GM20000 (cell line): Measurements from ENCODE around the gene EDN2.

Experiments used
- DNase-seq: peaks from one replicate; pipeline ENCODE4 v3.0.0; 2012; ENCODE audit warnings: low spot score
- TF ChIP-seq, protein P1 (sequence below): IDR thresholded peaks from 2 replicates; pipeline ENCODE4 v1.5.1; 2012; ENCODE audit warnings: mild to moderate bottlenecking, control low read depth; ENCODE audit errors: extremely low read depth, missing control alignments

Gene EDN2

DNA sequence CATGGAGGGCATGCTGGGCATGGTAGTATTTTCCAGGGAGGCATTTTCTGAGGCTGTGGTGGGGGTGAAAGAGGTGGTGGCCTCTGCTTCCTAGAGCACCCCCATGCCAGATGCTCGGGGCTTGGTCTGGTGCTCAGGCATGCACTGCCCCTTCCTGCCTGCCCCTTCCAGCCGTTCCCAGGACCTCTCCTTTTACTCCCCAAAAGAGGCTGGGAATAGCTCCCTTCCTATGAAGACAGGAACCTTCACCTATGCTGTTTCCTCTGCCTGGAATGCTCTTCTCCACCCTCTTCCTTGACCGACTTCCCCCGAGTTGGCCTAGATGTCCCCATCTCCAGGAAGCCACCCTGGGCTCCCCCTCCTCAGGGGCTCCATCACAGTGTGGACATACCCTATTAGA, 9.1 kb downstream of the EDN2 start:
- no peak for DNase-seq
- TF ChIP-seq, protein P1, sequence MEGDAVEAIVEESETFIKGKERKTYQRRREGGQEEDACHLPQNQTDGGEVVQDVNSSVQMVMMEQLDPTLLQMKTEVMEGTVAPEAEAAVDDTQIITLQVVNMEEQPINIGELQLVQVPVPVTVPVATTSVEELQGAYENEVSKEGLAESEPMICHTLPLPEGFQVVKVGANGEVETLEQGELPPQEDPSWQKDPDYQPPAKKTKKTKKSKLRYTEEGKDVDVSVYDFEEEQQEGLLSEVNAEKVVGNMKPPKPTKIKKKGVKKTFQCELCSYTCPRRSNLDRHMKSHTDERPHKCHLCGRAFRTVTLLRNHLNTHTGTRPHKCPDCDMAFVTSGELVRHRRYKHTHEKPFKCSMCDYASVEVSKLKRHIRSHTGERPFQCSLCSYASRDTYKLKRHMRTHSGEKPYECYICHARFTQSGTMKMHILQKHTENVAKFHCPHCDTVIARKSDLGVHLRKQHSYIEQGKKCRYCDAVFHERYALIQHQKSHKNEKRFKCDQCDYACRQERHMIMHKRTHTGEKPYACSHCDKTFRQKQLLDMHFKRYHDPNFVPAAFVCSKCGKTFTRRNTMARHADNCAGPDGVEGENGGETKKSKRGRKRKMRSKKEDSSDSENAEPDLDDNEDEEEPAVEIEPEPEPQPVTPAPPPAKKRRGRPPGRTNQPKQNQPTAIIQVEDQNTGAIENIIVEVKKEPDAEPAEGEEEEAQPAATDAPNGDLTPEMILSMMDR = no peak

DNA sequence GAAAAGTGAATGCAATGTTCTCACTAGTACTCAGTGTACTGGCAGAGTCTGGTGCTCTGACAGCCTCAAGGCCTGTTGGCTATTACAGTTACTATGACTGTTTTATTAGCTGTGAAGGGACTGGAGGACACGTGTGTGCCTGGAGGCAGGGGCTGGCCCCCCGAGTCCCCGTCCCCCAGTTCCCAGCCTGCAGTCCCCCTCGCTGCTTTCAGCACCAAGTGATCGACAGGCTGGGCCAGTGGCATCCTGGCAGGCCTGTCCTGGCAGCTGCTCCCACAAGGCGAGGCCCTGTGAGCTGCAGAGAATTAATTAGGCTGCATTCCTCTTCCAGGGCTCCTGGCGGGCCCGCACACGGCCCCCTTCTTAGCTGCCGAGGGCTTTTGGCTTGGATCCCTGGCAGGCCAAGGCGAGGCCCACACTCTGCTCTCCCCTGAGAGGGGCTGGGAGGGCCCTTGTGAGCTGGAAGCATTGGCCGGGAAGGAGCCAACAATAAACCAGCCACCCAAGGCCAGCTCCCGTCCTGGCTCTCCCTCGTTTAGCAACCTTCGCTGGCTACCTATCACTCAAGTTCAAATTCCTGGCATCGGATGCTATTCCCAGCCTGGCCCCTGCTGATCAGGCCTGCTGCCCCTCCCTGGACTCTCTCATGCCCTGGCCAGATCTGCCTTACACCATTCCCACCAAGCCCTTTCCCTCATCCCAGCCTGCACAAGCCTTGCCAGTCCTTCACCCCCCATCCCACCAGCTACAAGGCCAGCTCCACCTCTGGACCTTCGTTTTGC, 9.8 kb downstream of the EDN2 start:
- TF ChIP-seq, protein P1 = no peak
- no peak for DNase-seq

DNA sequence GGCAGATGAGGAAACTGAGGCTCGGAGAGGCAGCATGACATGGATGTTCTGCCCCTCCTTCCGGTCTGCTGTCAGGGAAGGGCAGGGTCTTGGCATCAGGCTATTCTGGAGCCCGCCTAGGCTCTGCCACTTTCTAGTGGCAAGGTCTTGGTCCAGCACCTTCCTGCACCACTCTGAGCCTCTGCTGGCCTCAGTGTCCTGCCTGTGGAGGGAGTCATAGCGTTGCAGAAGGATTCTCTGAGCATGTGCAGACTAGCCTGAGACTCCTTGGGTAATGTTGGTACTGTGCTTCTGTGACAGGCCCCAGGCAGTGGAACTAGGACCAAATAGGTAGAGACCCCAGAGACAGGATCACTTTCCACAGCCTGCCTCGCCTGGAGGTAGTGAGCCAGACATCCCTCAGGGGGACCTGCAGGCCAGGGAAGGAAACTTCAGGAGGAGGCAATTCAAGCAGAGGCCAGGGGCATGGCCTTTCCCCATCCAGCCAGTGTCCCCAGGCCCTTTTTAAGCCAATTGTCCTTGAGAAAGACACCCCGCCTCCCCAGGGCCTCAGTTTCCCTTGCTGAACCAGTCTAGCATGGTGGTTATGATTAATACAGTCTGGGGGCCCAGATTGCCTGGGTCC, 10.6 kb downstream of the EDN2 start:
- TF ChIP-seq, protein P1 = no peak
- DNase-seq = no peak

DNA sequence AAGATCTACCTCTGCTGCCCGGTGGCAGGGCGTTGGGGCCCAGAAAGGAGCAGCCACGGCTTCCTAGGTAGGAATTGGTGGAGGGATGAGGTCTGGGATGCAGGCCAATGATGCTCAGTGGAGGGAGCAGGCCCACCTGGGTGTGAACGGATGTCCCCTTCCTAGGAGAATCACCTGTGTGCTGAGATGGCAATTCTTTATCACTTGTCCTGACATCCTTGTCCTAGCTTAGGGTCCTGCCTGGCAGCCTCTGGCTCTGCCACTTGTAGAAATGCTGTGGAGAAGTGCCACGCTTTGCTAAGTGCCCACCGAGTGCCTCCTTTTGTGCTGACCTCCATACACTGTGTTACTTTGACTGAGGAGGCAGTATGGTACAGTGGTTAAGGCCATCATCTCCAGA, 12.8 kb downstream of the EDN2 start:
- TF ChIP-seq, protein P1 = no peak
- no peak for DNase-seq

DNA sequence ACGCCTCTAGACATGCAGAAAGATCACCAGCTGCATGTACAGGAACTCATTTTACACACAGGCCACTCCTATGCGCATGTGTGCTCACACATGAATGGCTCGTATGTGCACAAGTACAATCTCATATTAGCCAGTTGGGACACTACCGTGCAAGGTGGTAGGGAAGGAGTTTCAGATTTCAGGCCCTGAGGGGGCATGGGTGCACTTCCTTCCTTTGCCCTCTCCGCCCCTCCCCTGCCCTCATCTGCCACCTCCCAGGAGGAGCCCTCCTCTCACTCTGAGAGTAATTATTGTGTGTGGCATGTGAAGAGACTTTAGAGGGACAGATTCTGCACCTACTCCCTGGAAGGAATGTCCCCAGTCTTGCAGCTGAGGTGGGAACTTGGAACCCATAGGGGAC, 14.8 kb downstream of the EDN2 start:
- DNase-seq = no peak
- TF ChIP-seq, protein P1 = no peak

DNA sequence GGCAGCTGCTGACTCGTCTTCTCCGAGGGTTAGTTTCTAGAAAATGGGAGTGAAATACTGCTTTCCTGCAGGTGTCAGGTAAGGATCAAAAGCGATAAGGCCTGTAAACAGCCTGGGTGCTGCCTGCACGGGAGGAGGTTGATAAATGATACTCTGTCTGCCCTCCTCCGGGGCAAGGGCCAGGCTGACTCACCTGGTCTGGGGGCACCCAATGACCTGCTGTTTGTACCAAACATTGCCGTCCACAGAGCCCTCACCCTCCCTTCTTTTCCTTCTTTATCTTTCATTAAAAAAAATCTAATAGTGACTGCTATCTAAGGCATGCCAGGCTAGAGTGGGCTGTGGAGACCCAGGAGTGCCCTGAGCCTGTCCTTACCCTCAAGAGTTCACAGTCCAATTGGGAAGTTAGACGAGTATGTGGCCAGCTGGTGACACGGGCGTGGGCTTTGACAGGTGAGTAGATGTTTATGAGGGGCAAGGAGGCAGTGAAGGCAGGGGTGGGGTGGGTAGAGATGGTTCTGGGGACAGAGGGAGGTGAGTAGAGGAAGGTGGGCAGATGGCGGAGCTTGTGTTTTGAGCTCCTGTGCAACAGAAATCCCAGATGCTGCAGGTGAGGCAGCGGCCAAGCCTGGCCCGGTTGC, 16.2 kb downstream of the EDN2 start:
- TF ChIP-seq, protein P1 = no peak
- DNase-seq = no peak

DNA sequence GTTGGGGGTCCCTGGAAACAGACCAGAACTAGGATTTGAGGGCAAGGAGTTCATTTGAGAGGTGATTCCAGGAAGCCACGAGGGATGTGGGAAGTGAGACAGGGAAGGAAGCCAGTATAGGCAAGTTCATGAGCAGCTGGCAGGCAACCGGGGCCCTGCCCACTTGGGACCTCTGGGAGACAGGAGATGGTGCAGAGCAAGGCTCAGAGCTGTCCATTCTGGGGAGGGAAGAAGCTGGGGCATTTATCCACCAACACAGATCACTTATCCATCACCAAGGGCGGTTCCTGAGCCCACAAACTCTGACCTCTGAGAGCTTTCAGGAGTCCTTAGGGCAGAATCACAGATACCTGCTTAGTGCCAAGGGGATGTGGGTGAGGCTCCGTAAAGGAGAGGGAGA, 16.8 kb downstream of the EDN2 start:
- DNase-seq = no peak
- TF ChIP-seq, protein P1 = no peak
